Keratinocyte (primary cell): ENCODE measurements around the gene MOV10L1.

Experiments used
- EZH2 ChIP-seq: IDR thresholded peaks from one replicate; pipeline ENCODE4 v1.6.1; 2012; ENCODE audit warnings: inconsistent platforms, mild to moderate bottlenecking, low read length, moderate library complexity
- TF ChIP-seq, protein P1 (sequence below), 3 experiments: IDR thresholded peaks in 1 of 3; conservative IDR thresholded peaks in 1 of 3; optimal IDR thresholded peaks in 1 of 3; 2 replicates in 2 of 3; 3 replicates in 1 of 3; pipeline versions ENCODE3 to v1.5.1; 2011; ENCODE audit warnings: low read length in 3 of 3, mild to moderate bottlenecking in 3 of 3, moderate library complexity in 2 of 3, control low read depth in 1 of 3, inconsistent platforms in 1 of 3; ENCODE audit not compliant: insufficient read depth in 2 of 3; ENCODE audit errors: extremely low read depth in 1 of 3

DNA sequence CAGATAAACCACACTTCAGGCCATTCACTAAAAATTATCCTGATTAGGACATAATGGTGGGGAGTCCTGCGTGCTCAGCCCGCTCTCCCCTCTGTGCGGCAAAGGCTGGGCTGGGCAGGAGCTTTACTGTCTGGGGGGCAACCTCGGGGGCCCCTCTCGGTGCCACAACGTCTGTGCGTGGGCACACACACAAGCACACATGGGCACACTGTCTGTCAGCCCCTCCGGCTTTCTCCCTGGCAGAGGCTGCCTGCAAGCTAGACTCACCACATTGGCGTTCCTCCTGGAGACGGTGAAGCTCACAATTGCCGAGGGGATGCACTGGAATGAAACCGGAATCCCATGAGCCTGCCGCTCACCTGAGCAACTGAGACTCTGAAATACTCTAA is 9.7 kb upstream of the MOV10L1 start:
- TF ChIP-seq, protein P1, sequence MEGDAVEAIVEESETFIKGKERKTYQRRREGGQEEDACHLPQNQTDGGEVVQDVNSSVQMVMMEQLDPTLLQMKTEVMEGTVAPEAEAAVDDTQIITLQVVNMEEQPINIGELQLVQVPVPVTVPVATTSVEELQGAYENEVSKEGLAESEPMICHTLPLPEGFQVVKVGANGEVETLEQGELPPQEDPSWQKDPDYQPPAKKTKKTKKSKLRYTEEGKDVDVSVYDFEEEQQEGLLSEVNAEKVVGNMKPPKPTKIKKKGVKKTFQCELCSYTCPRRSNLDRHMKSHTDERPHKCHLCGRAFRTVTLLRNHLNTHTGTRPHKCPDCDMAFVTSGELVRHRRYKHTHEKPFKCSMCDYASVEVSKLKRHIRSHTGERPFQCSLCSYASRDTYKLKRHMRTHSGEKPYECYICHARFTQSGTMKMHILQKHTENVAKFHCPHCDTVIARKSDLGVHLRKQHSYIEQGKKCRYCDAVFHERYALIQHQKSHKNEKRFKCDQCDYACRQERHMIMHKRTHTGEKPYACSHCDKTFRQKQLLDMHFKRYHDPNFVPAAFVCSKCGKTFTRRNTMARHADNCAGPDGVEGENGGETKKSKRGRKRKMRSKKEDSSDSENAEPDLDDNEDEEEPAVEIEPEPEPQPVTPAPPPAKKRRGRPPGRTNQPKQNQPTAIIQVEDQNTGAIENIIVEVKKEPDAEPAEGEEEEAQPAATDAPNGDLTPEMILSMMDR (optimal IDR thresholded peaks at IDR 0.05 in 1 of 3, IDR thresholded peaks at IDR 0.05 in 1 of 3, conservative IDR thresholded peaks at IDR 0.05 in 1 of 3; ENCODE audit: extremely low read depth in 1 of 3, insufficient read depth in 2 of 3, low read length in 3 of 3): no peak
- TF ChIP-seq EZH2: no peak
